Fibroblast of lung (primary cell): Measurements from ENCODE around the gene LRRC53.

Experiments
- CTCF ChIP-seq, 2 donors: IDR thresholded peaks in 1 of 2; conservative IDR thresholded peaks in 1 of 2; 1 replicate in 1 of 2; 2 replicates in 1 of 2; pipeline ENCODE4 v1.5.1; 2011 to 2012; ENCODE audit warnings: low read length in 2 of 2, control low read depth in 1 of 2, inconsistent platforms in 1 of 2, low read depth in 1 of 2, mild to moderate bottlenecking in 1 of 2
- EZH2 ChIP-seq: IDR thresholded peaks from 2 replicates; pipeline ENCODE4 v1.5.1; 2012; ENCODE audit warnings: low read length, control low read depth, mild to moderate bottlenecking; ENCODE audit errors: missing control alignments

- TF ChIP-seq EZH2: no peak
- no peak for TF ChIP-seq CTCF (conservative IDR thresholded peaks at IDR 0.05 in 1 of 2, IDR thresholded peaks at IDR 0.05 in 1 of 2; ENCODE audit: low read depth in 1 of 2, low read length in 2 of 2)
These were observed 21.8 kb upstream of the LRRC53 start for GRCh38 chr1:74534241-74534640.
